Body of pancreas (tissue), 4 donors: ENCODE measurements around the gene ADPRHL1. TPM values are rescaled to one million over a fixed set of nuclear protein-coding genes. Genes with fewer than 3 reads are reported as not detected.

Source experiments
- ATAC-seq: fragments of 150-250 bp; one replicate; pipeline ENCODE4 v1.9.1; 2016
- DNase-seq, 4 donors: peaks; one replicate each; pipeline ENCODE4 v3.0.0-alpha.2; 2019
- H3K27ac ChIP-seq, 4 donors: fragments of 200-600 bp; sonication (generic); 1 replicate in 3 of 4; 2 replicates in 1 of 4; pipeline versions ENCODE4 v1.5.1 to v1.6.1; 2016 to 2019; ENCODE audit warnings: mild to moderate bottlenecking in 1 of 4, mixed read lengths in 1 of 4, moderate library complexity in 1 of 4
- H3K27me3 ChIP-seq, 2 donors: fragments of 200-600 bp; sonication (generic); one replicate each; pipeline ENCODE4 v1.6.0; 2016; ENCODE audit warnings: mild to moderate bottlenecking in 1 of 2
- H3K36me3 ChIP-seq, 2 donors: fragments of 200-600 bp; sonication (generic); replicated peaks in 1 of 2; 2 replicates each; pipeline ENCODE4 v1.5.1; 2016; ENCODE audit warnings: low read depth in 2 of 2; ENCODE audit not compliant: insufficient read depth in 1 of 2
- H3K4me1 ChIP-seq: fragments of 200-600 bp; sonication (generic); one replicate; pipeline ENCODE4 v1.6.0; 2016
- H3K4me3 ChIP-seq, 2 donors: fragments of 200-600 bp; sonication (generic); 1 replicate in 1 of 2; 2 replicates in 1 of 2; pipeline ENCODE4 v1.5.1; 2016 to 2019
- H3K9me3 ChIP-seq, 3 donors: fragments of 200-600 bp; sonication (generic); 1 replicate in 2 of 3; 2 replicates in 1 of 3; pipeline ENCODE4 v1.5.1; 2016
- CTCF ChIP-seq, 7 experiments: fragments of 450-650 bp in 4 of 7; fragments of 200-600 bp in 3 of 7; sonication (generic) in 3 of 7; IDR thresholded peaks; one replicate each; pipeline ENCODE4 v1.5.1; 2016 to 2019; ENCODE audit warnings: antibody characterized with exemption in 7 of 7
- POLR2A ChIP-seq, 3 donors: fragments of 450-650 bp; IDR thresholded peaks; one replicate each; pipeline ENCODE4 v1.6.1; 2016; ENCODE audit warnings: antibody characterized with exemption in 3 of 3, mild to moderate bottlenecking in 2 of 3
- WGBS, 2 donors: methylation state at CpG; one replicate each; pipeline ENCODE4 v1.1.5; 2017; 5-methylcytosine and 5-hydroxymethylcytosine counted together
- intact Hi-C: fragments of 100-400 bp; cut with DNase I; formaldehyde crosslinking; loops from one replicate; pipeline ENCODE4 v1.15.1; 2023
- total RNA-seq, 2 donors: library from RNA; depleted of rRNA; stranded (reverse); fragments of >200 nt; gene quantifications; one replicate each; pipeline ENCODE4 v1.1.0, GENCODE V29; 2016

The ADPRHL1 gene
- total RNA-seq, 2 donors from 2014 or later = 6.0 to 15.8 TPM

DNA sequence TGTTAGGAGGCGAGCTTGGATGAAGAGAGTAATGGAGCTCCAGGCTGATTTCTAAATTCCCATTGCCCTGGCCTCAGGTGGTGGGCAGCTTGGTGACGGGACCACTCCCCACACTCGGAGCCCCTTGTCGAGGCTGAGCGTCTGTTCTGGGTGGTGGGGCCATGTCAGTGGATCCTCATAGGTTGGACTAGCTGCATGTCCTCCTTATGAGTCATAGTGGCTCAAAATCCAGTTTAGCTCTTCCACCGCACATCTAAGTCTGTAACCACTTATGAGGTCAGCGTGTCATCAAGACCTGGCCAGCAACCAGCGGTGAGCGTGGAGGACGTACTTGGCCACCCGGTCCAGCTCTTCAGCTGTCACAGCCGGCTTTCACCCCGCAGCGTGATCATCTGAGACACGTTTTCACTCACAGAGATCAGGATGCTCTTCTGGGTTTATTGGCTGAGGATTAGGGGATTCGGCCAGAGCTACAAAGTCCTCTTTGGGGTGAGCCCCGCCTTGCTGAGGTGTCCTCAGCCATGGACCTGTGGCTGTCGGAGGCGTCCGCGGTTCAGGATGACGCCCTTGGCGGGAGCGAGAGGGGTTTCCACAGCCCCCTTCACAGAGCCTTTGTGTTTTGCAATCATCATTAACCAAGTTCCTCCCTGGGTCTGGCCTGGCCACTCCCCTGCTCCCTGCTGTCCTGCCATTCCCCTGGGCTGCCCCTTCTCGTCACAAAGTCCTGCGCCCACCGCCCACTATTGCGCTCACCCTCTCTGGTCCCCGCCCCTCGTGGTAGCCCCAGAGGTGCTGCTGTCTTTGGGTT, 41.9 kb downstream of the ADPRHL1 start:
- no peak overlapping the region for H3K27ac ChIP-seq
- H3K4me3 ChIP-seq = no peak overlapping the region
- peak; percentile 29 for ATAC-seq
- no peaks in the 10 kb centered on the region for H3K36me3 ChIP-seq
- intact Hi-C loops = no loop called here
- TF ChIP-seq POLR2A (IDR thresholded peaks at IDR 0.05) = no peak
- TF ChIP-seq CTCF (IDR thresholded peaks at IDR 0.05) = no peak
- H3K4me1 ChIP-seq = no peaks in the 10 kb centered on the region
- peak in 1 of 4 donors; percentile 46 for DNase-seq
- WGBS, 2 donors = 68 to 77% methylated on average over 27 to 30 of the region's 30 CpGs
- H3K9me3 ChIP-seq = no peaks in the 10 kb centered on the region
- H3K27me3 ChIP-seq = no peaks in the 10 kb centered on the region

DNA sequence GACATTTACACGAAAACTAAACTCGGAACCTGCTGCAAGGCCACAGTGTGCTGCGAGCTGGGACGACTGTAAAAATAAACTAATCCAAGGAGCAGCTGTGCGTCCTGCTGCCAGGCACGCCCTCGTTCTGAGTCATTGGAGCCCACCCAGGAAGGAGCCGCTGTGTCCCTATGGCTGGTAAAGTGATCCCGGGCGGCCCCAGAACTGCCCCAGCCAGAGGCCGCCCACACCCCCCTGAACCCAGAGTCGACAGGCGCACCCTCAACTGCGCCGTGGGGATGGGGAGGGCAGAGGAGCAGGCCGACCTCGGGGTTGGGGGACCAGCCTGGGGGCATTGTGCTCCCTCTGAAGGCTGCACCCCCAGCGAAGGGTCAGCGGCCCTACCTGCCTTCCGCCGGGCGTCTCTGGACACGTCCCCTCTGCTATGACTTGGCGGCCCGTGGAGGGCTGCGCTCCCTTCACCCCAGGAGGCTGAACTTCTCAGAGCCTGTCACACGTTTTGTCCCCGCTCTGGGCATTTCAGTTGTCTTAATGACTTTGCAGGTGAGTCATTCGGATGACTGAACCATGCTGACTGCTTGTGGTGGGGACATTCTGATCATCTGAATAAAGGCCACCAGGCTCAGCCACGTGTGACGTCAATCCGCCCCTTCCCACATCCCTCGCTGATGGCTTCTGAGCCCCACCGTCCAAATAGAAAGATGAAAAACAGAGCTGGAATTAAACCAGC, 42.7 kb downstream of the ADPRHL1 start:
- intact Hi-C loops = no loop called here
- Histone ChIP-seq H3K27me3 (no peaks in the 10 kb centered on the region), H3K9me3 (no peaks in the 10 kb centered on the region), H3K27ac (no peak overlapping the region), H3K4me3 (no peak overlapping the region), H3K36me3 (no peaks in the 10 kb centered on the region), H3K4me1 (no peaks in the 10 kb centered on the region)
- TF ChIP-seq CTCF (IDR thresholded peaks at IDR 0.05) = no peak
- TF ChIP-seq POLR2A (IDR thresholded peaks at IDR 0.05) = no peak
- DNase-seq = no peak
- ATAC-seq = no peak
- 72 to 73% methylated on average over 10 to 32 of the region's 34 CpGs for WGBS, 2 donors

- no peaks in the 10 kb centered on the region for H3K27me3 ChIP-seq
- 77 to 83% methylated on average over 3 of the region's 3 CpGs for WGBS, 2 donors
- H3K27ac ChIP-seq = no peak overlapping the region
- ATAC-seq = no peak
- no peaks in the 10 kb centered on the region for H3K9me3 ChIP-seq
- no peaks in the 10 kb centered on the region for H3K36me3 ChIP-seq
- TF ChIP-seq POLR2A (IDR thresholded peaks at IDR 0.05) (no peak), CTCF (IDR thresholded peaks at IDR 0.05) (no peak)
- no peak overlapping the region for H3K4me3 ChIP-seq
- no peak for DNase-seq
- no peaks in the 10 kb centered on the region for H3K4me1 ChIP-seq
- intact Hi-C loops = no loop called here
Measured at GRCh38 chr13:113408562-113408961, 44.7 kb downstream of the ADPRHL1 start.

DNA sequence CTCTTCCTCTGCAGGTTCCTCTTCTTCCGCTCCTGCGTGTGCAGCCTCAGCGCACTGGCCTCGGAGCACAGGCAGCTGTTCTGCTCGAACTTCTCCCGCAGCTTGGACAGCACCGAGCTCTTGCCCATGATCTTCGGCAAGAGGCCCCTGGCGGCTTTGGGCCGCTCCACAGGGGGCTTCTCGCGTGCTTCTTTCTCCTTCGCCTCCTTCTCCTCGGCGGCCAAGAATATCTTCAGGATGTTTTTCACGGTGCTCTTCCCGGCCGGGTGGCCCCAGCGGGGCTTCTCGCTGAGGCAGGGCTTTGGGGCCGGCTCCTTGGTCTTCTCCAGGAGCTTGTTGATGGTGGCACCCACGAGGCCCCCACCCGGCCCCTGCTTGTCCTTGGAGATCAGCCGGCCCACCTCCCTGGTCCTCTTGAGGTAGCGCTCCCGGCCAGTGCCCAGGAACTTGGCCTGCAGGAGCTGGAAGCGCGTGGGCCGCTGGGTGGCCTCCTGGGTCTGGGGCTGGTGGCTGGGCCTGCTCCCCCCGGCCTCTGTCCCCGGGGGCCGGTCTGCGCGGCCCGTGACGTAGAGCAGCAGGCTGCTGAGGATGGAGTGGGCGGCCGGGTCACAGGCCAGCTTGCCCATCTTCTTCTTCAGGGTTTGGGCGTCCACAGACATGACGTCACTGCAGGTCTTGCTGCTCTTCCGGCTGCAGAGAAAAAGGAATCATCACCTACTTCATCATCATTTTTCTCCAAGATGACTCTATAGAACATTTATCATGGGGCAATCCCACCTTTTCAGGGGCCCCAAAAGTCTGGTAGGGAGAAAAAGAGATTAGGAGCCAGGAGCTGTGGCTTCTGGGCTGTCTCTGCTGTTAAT, 45.5 kb downstream of the ADPRHL1 start:
- no peak for ATAC-seq
- intact Hi-C loops = no loop called here
- Histone ChIP-seq H3K4me3 (no peak overlapping the region), H3K27ac (no peak overlapping the region), H3K27me3 (no peaks in the 10 kb centered on the region), H3K4me1 (no peaks in the 10 kb centered on the region), H3K36me3 (no peaks in the 10 kb centered on the region), H3K9me3 (no peaks in the 10 kb centered on the region)
- no peak for TF ChIP-seq CTCF (IDR thresholded peaks at IDR 0.05)
- no peak for TF ChIP-seq POLR2A (IDR thresholded peaks at IDR 0.05)
- WGBS, 2 donors = 66 to 70% methylated on average over 22 to 35 of the region's 41 CpGs
- peak in 1 of 4 donors; percentile 5 for DNase-seq
